ENCODE data around the gene PIP. TPM values are rescaled to one million over a fixed set of nuclear protein-coding genes. Genes with fewer than 3 reads are reported as not detected.
"Not testable (repeated sequence)": the region's sequence is repeated elsewhere in the genome, so short reads cannot be mapped to it uniquely, and the experiment has no call there.

The PIP gene
- total RNA-seq, 1 experiment from 2014 or later, result not detected

- ChIA-PET POLR2A (interaction anchor here (0.6 to 1.2 kb wide), 3 partner anchors 73 to 984 kb away, joined by 3 read pairs; no protein-coding TSS in a partner anchor), CTCF (interaction anchor here (0.6 to 2.2 kb wide), 7 partner anchors 43 to 321 kb away, joined by 3 to 11 read pairs (median 4); no protein-coding TSS in a partner anchor)
- H3K27ac Mint-ChIP-seq (ENCODE audit: low read depth, unreplicated experiment), result no peak overlapping the region
- no peaks in the 10 kb centered on the region for H3K27me3 Mint-ChIP-seq (ENCODE audit: insufficient read depth, unreplicated experiment)
- no peaks in the 10 kb centered on the region for H3K9me3 Mint-ChIP-seq (ENCODE audit: unreplicated experiment)
- no peak for TF ChIP-seq CTCF (IDR thresholded peaks at IDR 0.05; ENCODE audit: unreplicated experiment)
- H3K4me3 Mint-ChIP-seq (ENCODE audit: unreplicated experiment), result no peak overlapping the region
- peaks cover 11% of the 10 kb centered on the region for H3K4me1 Mint-ChIP-seq (ENCODE audit: insufficient read depth, unreplicated experiment)
- DNase-seq (ENCODE audit: unreplicated experiment), result peak; percentile 13
- intact Hi-C loops (cut with micrococcal nuclease), result no loop called here
- H3K36me3 Mint-ChIP-seq (ENCODE audit: insufficient read depth, unreplicated experiment), result peaks cover 6% of the 10 kb centered on the region
- no TSS peak for BruUV-seq (replicated peaks)
These were observed 39.8 kb downstream of the PIP start for GRCh38 chr7:143171697-143172096.

DNA sequence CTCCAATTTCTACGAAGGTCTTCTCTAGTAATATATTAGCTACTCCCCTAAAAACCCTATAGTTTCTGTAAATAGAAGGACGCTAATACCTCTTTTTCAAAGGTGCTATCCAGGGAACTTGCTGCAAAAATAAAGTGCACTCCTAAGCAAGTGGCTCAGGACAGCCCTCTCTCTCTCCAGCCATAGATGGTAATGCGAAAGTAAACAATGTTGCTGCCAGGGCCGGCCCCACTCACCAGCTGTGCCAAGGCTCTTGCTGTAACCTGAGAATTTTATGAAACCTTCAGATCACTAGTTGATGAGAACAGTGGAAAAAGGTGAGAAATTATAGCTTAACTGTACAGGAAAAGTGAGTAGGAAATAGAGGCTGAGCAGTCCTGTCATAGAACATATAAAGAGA lies 40.5 kb downstream of the PIP start:
- H3K36me3 Mint-ChIP-seq (ENCODE audit: insufficient read depth, unreplicated experiment), result peaks cover 6% of the 10 kb centered on the region
- no peaks in the 10 kb centered on the region for H3K9me3 Mint-ChIP-seq (ENCODE audit: unreplicated experiment)
- no peak overlapping the region for H3K27ac Mint-ChIP-seq (ENCODE audit: low read depth, unreplicated experiment)
- H3K4me1 Mint-ChIP-seq (ENCODE audit: insufficient read depth, unreplicated experiment), result peaks cover 11% of the 10 kb centered on the region
- TF ChIP-seq CTCF (IDR thresholded peaks at IDR 0.05; ENCODE audit: unreplicated experiment), result no peak
- BruUV-seq (replicated peaks), result no TSS peak
- H3K27me3 Mint-ChIP-seq (ENCODE audit: insufficient read depth, unreplicated experiment), result no peaks in the 10 kb centered on the region
- intact Hi-C loops (cut with micrococcal nuclease), result no loop called here
- CTCF ChIA-PET, result interaction anchor here (0.6 to 2.2 kb wide), 6 partner anchors 43 to 664 kb away, joined by 3 to 11 read pairs (median 5); no protein-coding TSS in a partner anchor
- POLR2A ChIA-PET, result interaction anchor here (0.6 to 1.2 kb wide), 2 partner anchors 36 to 115 kb away, joined by 3 read pairs; no protein-coding TSS in a partner anchor
- peak; percentile 71 for DNase-seq (ENCODE audit: unreplicated experiment)
- peak overlapping the region; percentile 32 for H3K4me3 Mint-ChIP-seq (ENCODE audit: unreplicated experiment)

DNA sequence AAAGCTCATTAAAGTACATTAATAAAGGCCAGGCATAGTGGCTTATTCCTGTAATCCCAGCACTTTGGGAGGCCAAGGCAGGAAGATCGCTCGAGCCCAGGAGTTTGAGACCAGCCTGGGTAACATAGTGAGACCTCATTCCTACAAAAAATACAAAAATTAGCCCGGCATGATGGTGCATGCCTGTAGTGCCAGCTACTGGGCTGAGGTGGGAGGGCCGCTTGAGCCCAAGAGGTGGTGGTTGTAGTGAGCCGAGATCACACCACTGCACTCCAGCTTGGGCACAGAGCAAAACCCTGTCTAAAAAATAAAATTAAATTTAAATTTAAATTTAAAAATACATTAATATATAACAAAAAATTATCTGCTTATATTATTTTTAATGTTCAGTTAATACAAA lies 44.3 kb downstream of the PIP start:
- POLR2A ChIA-PET, result no interaction called here
- H3K4me3 Mint-ChIP-seq (ENCODE audit: unreplicated experiment), result no peak overlapping the region
- H3K36me3 Mint-ChIP-seq (ENCODE audit: insufficient read depth, unreplicated experiment), result no peaks in the 10 kb centered on the region
- CTCF ChIA-PET, result no interaction called here
- peaks cover 11% of the 10 kb centered on the region for H3K4me1 Mint-ChIP-seq (ENCODE audit: insufficient read depth, unreplicated experiment)
- no peak for TF ChIP-seq CTCF (IDR thresholded peaks at IDR 0.05; ENCODE audit: unreplicated experiment)
- BruUV-seq (replicated peaks), result no TSS peak
- H3K27me3 Mint-ChIP-seq (ENCODE audit: insufficient read depth, unreplicated experiment), result no peaks in the 10 kb centered on the region
- H3K27ac Mint-ChIP-seq (ENCODE audit: low read depth, unreplicated experiment), result no peak overlapping the region
- H3K9me3 Mint-ChIP-seq (ENCODE audit: unreplicated experiment), result peaks cover 10% of the 10 kb centered on the region
- intact Hi-C loops (cut with micrococcal nuclease), result no loop called here
- DNase-seq (ENCODE audit: unreplicated experiment), result no peak

DNA sequence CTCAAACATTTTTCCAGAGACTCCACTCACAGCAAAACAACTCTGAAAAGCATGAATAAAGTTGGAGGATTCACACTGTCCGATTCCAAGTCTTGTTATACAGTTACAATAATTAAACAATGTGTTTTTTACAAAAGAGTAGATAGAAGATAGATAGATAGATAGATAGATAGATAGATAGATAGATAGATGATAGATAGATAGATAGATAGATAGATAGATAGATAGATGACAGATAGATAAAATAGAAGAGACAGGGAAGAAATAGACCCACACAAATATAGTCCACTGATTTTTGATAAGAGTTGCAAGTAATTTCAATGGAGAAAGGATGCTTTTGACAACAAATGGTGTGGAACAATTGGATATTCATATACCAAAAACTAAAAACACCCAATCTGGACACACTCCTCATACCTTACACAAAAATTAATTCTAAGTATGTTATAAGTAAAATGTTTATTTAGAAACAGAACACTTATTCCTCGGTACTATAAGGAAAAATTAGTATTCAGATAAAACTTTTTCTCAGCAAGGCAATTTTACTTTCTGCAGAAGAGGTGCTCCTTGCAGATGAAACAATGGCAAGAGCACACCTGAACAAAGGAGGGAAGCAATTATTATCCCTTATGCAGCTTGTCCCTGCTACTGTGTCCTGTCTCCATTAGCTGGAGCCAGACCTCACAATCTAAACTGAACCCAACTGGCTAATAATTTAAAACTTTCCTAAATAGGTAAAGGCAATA lies 45.7 kb downstream of the PIP start:
- TF ChIP-seq CTCF (IDR thresholded peaks at IDR 0.05; ENCODE audit: unreplicated experiment), result no peak
- intact Hi-C loops (cut with micrococcal nuclease), result no loop called here
- CTCF ChIA-PET, result interaction anchor here (1.1 kb wide), 1 partner anchor 10 kb away, joined by 3 read pairs; no protein-coding TSS in a partner anchor
- H3K36me3 Mint-ChIP-seq (ENCODE audit: insufficient read depth, unreplicated experiment), result no peaks in the 10 kb centered on the region
- H3K27ac Mint-ChIP-seq (ENCODE audit: low read depth, unreplicated experiment), result no peak overlapping the region
- no peaks in the 10 kb centered on the region for H3K27me3 Mint-ChIP-seq (ENCODE audit: insufficient read depth, unreplicated experiment)
- H3K4me1 Mint-ChIP-seq (ENCODE audit: insufficient read depth, unreplicated experiment), result peaks cover 2% of the 10 kb centered on the region
- DNase-seq (ENCODE audit: unreplicated experiment), result no peak
- no TSS peak for BruUV-seq (replicated peaks)
- H3K9me3 Mint-ChIP-seq (ENCODE audit: unreplicated experiment), result peaks cover 10% of the 10 kb centered on the region
- POLR2A ChIA-PET, result no interaction called here
- H3K4me3 Mint-ChIP-seq (ENCODE audit: unreplicated experiment), result no peak overlapping the region

DNA sequence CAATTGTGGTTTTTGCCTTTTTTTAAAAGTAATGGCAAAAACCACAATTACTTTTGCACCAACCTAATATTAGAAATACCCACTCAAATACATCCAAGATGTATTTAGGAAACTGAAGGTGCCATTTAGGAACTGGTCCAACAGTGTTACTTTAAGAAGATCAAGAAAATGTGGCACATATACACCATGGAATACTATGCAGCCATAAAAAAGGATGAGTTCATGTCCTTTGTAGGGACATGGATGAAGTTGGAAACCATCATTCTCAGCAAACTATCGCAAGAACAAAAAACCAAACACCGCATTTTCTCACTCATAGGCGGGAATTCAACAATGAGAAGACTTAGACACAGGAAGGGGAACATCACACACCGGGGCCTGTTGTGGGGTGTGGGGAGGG lies 48.9 kb downstream of the PIP start:
- H3K27ac Mint-ChIP-seq (ENCODE audit: low read depth, unreplicated experiment); BruUV-seq (replicated peaks); intact Hi-C loops (cut with micrococcal nuclease); H3K9me3 Mint-ChIP-seq (ENCODE audit: unreplicated experiment); POLR2A ChIA-PET; CTCF ChIA-PET; H3K4me3 Mint-ChIP-seq (ENCODE audit: unreplicated experiment); DNase-seq (ENCODE audit: unreplicated experiment); H3K4me1 Mint-ChIP-seq (ENCODE audit: insufficient read depth, unreplicated experiment); H3K36me3 Mint-ChIP-seq (ENCODE audit: insufficient read depth, unreplicated experiment): not testable (repeated sequence)
- H3K27me3 Mint-ChIP-seq (ENCODE audit: insufficient read depth, unreplicated experiment), result peaks cover 25% of the 10 kb centered on the region

Data from MCF 10A (cell line).